Stomach (tissue), 9 donors: ENCODE results near the gene ANKLE1. TPM values are rescaled to one million over a fixed set of nuclear protein-coding genes. Genes with fewer than 3 reads are reported as not detected.

Source experiments
- DNase-seq, 2 donors: peaks; one replicate each; pipeline versions ENCODE4 v3.0.0 to v3.0.0-alpha.2; 2013 to 2019
- H3K27ac ChIP-seq, 5 donors: fragments of 200-600 bp in 4 of 5; sonication (generic) in 4 of 5; one replicate each; pipeline ENCODE4 v1.5.1; 2013 to 2019; ENCODE audit warnings: mild to moderate bottlenecking in 1 of 5, moderate library complexity in 1 of 5
- H3K27me3 ChIP-seq, 3 donors: fragments of 200-600 bp; sonication (generic); one replicate each; pipeline ENCODE4 v1.5.1; 2017 to 2019; ENCODE audit warnings: mixed run types in 1 of 3
- H3K36me3 ChIP-seq, 4 donors: fragments of 200-600 bp; sonication (generic); 1 replicate in 3 of 4; 2 replicates in 1 of 4; pipeline ENCODE4 v1.5.1; 2016 to 2019
- H3K4me1 ChIP-seq, 4 donors: fragments of 200-600 bp; sonication (generic); one replicate each; pipeline ENCODE4 v1.5.1; 2016 to 2019
- H3K4me3 ChIP-seq, 4 donors: fragments of 200-600 bp; sonication (generic) in 3 of 4; one replicate each; pipeline ENCODE4 v1.5.1; 2016 to 2019; ENCODE audit warnings: mild to moderate bottlenecking in 1 of 4
- H3K9me3 ChIP-seq, 4 donors: fragments of 200-600 bp; sonication (generic); one replicate each; pipeline ENCODE4 v1.5.1; 2016 to 2019
- EP300 ChIP-seq: sonication (generic); formaldehyde crosslinking; IDR thresholded peaks from one replicate; pipeline ENCODE4 v1.6.1; 2017; ENCODE audit warnings: antibody characterized with exemption
- POLR2A ChIP-seq, 4 donors: fragments of 450-650 bp; IDR thresholded peaks; one replicate each; pipeline ENCODE4 v1.6.1; 2016; ENCODE audit warnings: antibody characterized with exemption in 4 of 4, control low read depth in 2 of 4, mild to moderate bottlenecking in 1 of 4, moderate library complexity in 1 of 4
- POLR2AphosphoS5 ChIP-seq, 3 donors: sonication (generic); formaldehyde crosslinking; IDR thresholded peaks; one replicate each; pipeline ENCODE4 v1.6.1; 2016; ENCODE audit warnings: antibody characterized with exemption in 3 of 3
- WGBS, 5 donors: extraction: QIAGEN DNeasy Blood & Tissue Kit in 3 of 5; methylation state at CpG; one replicate each; pipeline versions ENCODE4 v1.1.5 to v1.1.7; 2013 to 2018; 5-methylcytosine and 5-hydroxymethylcytosine counted together
- intact Hi-C: fragments of 100-400 bp; cut with DNase I; formaldehyde crosslinking; loops from one replicate; pipeline ENCODE4 v1.15.1; 2023; ENCODE audit warnings: low total_unique reads
- polyA plus RNA-seq, 3 donors: library from polyadenylated mRNA; stranded (reverse); fragments of 200-250 nt; gene quantifications; one replicate each; pipeline ENCODE4 v1.2.3, GENCODE V29; 2013
- total RNA-seq, 5 donors: library from RNA; depleted of rRNA; stranded (reverse); fragments of >200 nt; gene quantifications; one replicate each; pipeline versions ENCODE4 v1.1.0 to v1.2.3, GENCODE V29; 2014 to 2016
- TF ChIP-seq, protein P1 (sequence below), 7 experiments: fragments of 450-650 bp in 4 of 7; fragments of 200-600 bp in 3 of 7; sonication (generic) in 3 of 7; IDR thresholded peaks; one replicate each; pipeline ENCODE4 v1.5.1; 2016 to 2019; ENCODE audit warnings: antibody characterized with exemption in 7 of 7, control low read depth in 2 of 7, mild to moderate bottlenecking in 1 of 7
- donor health status: healthy with polysubstance abuse.
- donor health status: Bipolar disorder and iron deficiency.
- donor health status: healthy.

ANKLE1 gene
- total and polyA plus RNA-seq, 8 donors: 0.18 to 0.63 TPM; not detected in 6

DNA sequence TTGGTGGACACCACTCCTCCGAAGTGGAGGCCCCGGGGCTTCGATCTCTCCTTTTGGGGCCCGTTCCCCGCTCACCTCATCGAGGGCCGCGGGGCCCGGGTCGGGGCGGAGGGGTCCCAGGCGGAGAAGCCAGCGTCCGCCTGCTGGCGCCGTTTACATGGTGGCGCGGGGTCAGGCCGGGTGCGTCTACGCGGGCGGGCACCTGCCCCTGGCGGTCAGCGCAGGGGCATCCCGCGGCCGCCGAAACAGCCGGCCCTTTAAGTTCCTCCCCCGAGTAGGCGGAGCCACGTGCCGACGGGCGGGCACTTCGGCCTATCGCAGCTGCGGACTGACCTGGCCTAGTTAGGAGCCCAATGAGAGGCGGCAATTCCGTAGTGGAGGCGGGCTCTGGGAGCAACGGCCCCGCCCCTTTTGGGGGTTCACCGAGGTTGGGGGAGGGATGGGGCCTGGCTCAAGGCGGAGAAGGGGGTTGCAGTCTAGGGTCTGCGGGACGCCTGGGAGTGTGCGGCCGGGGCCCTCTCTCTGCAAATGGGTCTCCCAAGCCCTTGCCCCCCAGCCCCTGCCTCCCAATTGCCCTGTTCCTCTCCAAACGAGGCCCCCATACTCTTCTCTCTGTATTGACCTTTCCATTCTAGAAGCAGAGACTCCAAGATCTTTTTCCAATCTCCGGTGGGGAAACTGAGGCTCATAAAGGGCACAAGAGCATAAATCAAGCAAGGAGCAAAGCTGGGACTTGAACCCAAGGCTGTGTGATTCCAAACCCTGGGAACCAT is 21.7 kb downstream of the ANKLE1 start, which contains the start of gene ABHD8:
ABHD8 (minus strand) TSS at position 259 of the 773 bp plus-strand sequence. CDS start 1,809 bp downstream, outside the sequence.
- intact Hi-C loops: no loop called here
- no peaks in the 10 kb centered on the region for H3K27me3 ChIP-seq
- WGBS, 5 donors: 1 to 2% (median 2%) methylated on average over 13 to 52 of the region's 52 CpGs
- peak within 1 kb of the TSS; percentile 61 to 89 (median 72) for H3K4me3 ChIP-seq
- H3K27ac ChIP-seq: peak within 1 kb of the TSS; percentile 66 to 92 (median 90)
- DNase-seq: peak; percentile 97 to 98
- peaks cover 0 to 25% (median 15%) of the 10 kb centered on the region in 4 donors for H3K36me3 ChIP-seq
- peak in 2 of 3 donors; percentile 59 to 81 for TF ChIP-seq POLR2AphosphoS5 (IDR thresholded peaks at IDR 0.05)
- no peak for TF ChIP-seq EP300
- no peak for TF ChIP-seq POLR2A (IDR thresholded peaks at IDR 0.05)
- TF ChIP-seq, protein P1, sequence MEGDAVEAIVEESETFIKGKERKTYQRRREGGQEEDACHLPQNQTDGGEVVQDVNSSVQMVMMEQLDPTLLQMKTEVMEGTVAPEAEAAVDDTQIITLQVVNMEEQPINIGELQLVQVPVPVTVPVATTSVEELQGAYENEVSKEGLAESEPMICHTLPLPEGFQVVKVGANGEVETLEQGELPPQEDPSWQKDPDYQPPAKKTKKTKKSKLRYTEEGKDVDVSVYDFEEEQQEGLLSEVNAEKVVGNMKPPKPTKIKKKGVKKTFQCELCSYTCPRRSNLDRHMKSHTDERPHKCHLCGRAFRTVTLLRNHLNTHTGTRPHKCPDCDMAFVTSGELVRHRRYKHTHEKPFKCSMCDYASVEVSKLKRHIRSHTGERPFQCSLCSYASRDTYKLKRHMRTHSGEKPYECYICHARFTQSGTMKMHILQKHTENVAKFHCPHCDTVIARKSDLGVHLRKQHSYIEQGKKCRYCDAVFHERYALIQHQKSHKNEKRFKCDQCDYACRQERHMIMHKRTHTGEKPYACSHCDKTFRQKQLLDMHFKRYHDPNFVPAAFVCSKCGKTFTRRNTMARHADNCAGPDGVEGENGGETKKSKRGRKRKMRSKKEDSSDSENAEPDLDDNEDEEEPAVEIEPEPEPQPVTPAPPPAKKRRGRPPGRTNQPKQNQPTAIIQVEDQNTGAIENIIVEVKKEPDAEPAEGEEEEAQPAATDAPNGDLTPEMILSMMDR (IDR thresholded peaks at IDR 0.05): peak in 5 of 7 experiments; percentile 46 to 80 (median 73)
- peaks cover 0 to under 1% (median 0%) of the 10 kb centered on the region in 4 donors for H3K9me3 ChIP-seq
- peaks cover 21 to 71% (median 59%) of the 10 kb centered on the region in 4 donors for H3K4me1 ChIP-seq

DNA sequence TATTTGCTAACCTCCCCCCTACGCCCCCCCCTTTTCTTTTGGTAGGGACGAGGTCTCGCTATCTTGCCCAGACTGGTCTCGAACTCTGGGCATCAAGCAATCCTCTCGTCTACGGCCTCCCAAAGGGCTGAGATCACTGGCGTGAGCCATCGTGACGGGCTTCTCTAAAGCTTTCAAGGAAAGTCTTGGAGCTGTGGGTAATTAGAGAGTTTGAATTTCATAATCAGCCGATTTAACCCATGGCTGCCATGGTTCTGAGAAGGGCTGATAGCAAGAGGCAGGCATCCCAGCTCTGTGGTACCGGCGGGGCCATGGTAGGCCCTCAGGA is 22.2 kb downstream of the ANKLE1 start:
- no peaks in the 10 kb centered on the region for H3K9me3 ChIP-seq
- TF ChIP-seq, protein P1 (IDR thresholded peaks at IDR 0.05): no peak
- TF ChIP-seq POLR2A (IDR thresholded peaks at IDR 0.05) (no peak), POLR2AphosphoS5 (IDR thresholded peaks at IDR 0.05) (no peak), EP300 (no peak)
- intact Hi-C loops: no loop called here
- peaks cover 24 to 75% (median 61%) of the 10 kb centered on the region in 4 donors for H3K4me1 ChIP-seq
- no peaks in the 10 kb centered on the region for H3K27me3 ChIP-seq
- DNase-seq: peak in 1 of 2 donors; percentile 36
- 57 to 79% (median 69%) methylated on average over 12 of the region's 12 CpGs for WGBS, 5 donors
- peak overlapping the region in 3 of 4 donors; percentile 61 to 73 (median 71) for H3K4me3 ChIP-seq
- peaks cover 0 to 19% (median 12%) of the 10 kb centered on the region in 4 donors for H3K36me3 ChIP-seq
- peak overlapping the region in 4 of 5 donors; percentile 77 to 92 (median 91) for H3K27ac ChIP-seq

DNA sequence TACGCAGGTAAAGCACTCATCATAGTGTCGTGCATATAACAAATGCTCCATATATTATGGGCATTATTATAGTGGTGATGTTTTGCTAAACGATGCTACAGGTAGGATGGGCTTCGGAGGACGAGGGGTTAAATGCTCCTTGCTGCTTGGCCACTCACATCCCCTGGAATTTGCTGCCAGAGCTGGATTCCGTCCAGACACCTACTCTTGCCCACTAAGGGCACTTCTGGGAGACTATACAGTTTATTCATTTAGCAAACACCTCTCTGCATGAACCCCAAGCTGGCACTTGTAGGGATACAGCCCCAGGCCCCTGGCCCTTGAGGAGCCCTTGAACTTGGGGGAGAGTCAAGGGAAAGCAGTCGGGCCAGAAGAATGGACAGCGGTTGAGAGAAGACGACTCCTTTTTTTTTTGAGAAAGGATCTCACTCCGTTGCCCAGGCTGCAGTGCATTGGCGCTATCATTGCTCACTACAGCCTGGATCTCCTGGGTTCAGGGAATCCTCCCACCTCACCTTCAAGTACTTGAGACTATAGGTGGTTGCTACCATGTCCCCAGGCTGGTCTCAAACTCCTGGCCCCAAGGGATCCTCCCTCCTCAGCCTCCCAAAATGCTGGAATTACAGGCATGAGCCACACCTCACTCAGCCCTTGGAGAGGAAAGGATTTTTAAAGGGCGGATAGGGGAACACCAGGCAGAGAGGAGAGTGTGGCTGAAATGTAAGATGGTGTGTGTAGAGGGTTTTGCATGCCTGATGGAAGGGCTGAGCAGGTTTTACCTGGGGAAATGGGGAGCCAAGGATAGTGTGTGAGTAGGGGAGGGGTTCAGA is 22.9 kb downstream of the ANKLE1 start:
- Histone ChIP-seq H3K4me1 (peaks cover 26 to 78% (median 62%) of the 10 kb centered on the region in 4 donors), H3K27me3 (no peaks in the 10 kb centered on the region), H3K27ac (peak overlapping the region in 4 of 5 donors; percentile 89 to 92 (median 91)), H3K4me3 (peak overlapping the region in 1 of 4 donors; percentile 65), H3K9me3 (no peaks in the 10 kb centered on the region), H3K36me3 (peaks cover 0 to 17% (median 11%) of the 10 kb centered on the region in 4 donors)
- TF ChIP-seq EP300: no peak
- no peak for TF ChIP-seq POLR2AphosphoS5 (IDR thresholded peaks at IDR 0.05)
- TF ChIP-seq POLR2A (IDR thresholded peaks at IDR 0.05): no peak
- TF ChIP-seq, protein P1 (IDR thresholded peaks at IDR 0.05): no peak
- 60 to 66% (median 61%) methylated on average over 12 of the region's 12 CpGs for WGBS, 5 donors
- DNase-seq: peak in 1 of 2 donors; percentile 53
- intact Hi-C loops: no loop called here

DNA sequence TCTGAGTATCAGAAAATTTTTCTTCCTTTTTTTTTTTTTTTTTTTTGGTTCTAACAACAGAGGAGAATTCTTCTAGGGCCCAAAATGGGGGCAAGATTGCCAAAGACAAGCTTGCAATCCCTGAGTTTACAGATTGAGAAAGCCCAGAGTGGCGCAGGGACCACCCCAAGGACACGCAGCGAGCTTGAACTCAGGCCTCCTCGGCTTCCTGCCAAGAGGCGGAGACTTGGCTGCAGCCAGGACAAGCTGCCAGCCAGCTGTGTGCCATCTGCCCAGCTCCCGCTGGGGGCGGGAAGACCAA is 23.5 kb downstream of the ANKLE1 start:
- intact Hi-C loops: no loop called here
- H3K27me3 ChIP-seq: no peaks in the 10 kb centered on the region
- H3K27ac ChIP-seq: peak overlapping the region; percentile 70 to 92 (median 90)
- no peak for TF ChIP-seq POLR2A (IDR thresholded peaks at IDR 0.05)
- peak; percentile 36 for TF ChIP-seq EP300
- H3K36me3 ChIP-seq: peaks cover 0 to 14% (median 9%) of the 10 kb centered on the region in 4 donors
- WGBS, 5 donors: 0 to 40% (median 1%) methylated on average over 1 to 7 of the region's 7 CpGs
- peaks cover 30 to 79% (median 67%) of the 10 kb centered on the region in 4 donors for H3K4me1 ChIP-seq
- H3K4me3 ChIP-seq: peak overlapping the region; percentile 65 to 85 (median 78)
- no peaks in the 10 kb centered on the region for H3K9me3 ChIP-seq
- no peak for DNase-seq
